GM19467 (cell line): ENCODE data around the gene STXBP1.
"Not testable (repeated sequence)": the region's sequence is repeated elsewhere in the genome, so short reads cannot be mapped to it uniquely, and the experiment has no call there.

Experiments
- ATAC-seq: cut with Tn5 transposase; IDR thresholded peaks from one replicate; pipeline ENCODE4 v1.9.1; 2021; ENCODE audit warnings: mild to moderate bottlenecking, moderate library complexity; ENCODE audit not compliant: unreplicated experiment

STXBP1 gene

GRCh38 chr9:127613583-127613954 is 1.5 kb downstream of the STXBP1 start:
- no peak for ATAC-seq

- ATAC-seq, result no peak
These were observed 2.9 kb downstream of the STXBP1 start for GRCh38 chr9:127614961-127615360.

GRCh38 chr9:127621339-127621970 is 9.4 kb downstream of the STXBP1 start:
- ATAC-seq, result not testable (repeated sequence)

- ATAC-seq, result no peak
These were observed 14.8 kb downstream of the STXBP1 start for GRCh38 chr9:127626752-127627493.

GRCh38 chr9:127627494-127627855 is 15.4 kb downstream of the STXBP1 start:
- ATAC-seq, result no peak

- no peak for ATAC-seq
These were observed 16.8 kb downstream of the STXBP1 start for GRCh38 chr9:127628758-127629467.

- no peak for ATAC-seq
These were observed 17.5 kb downstream of the STXBP1 start for GRCh38 chr9:127629468-127630081.

GRCh38 chr9:127633216-127633862 is 21.3 kb downstream of the STXBP1 start:
- no peak for ATAC-seq

- no peak for ATAC-seq
These were observed 21.9 kb downstream of the STXBP1 start for GRCh38 chr9:127634021-127634420.

GRCh38 chr9:127634698-127635097 is 22.6 kb downstream of the STXBP1 start:
- ATAC-seq, result no peak

- ATAC-seq, result no peak
These were observed 23.2 kb downstream of the STXBP1 start for GRCh38 chr9:127635201-127635735.

- ATAC-seq, result no peak
These were observed 25.3 kb downstream of the STXBP1 start for GRCh38 chr9:127637322-127637847.

- ATAC-seq, result no peak
These were observed 28.9 kb downstream of the STXBP1 start for GRCh38 chr9:127640908-127641545.

GRCh38 chr9:127642082-127642740 is 30.1 kb downstream of the STXBP1 start:
- ATAC-seq, result no peak

GRCh38 chr9:127644146-127644827 is 32.2 kb downstream of the STXBP1 start:
- no peak for ATAC-seq

GRCh38 chr9:127644943-127645342 is 32.9 kb downstream of the STXBP1 start:
- ATAC-seq, result no peak

- no peak for ATAC-seq
These were observed 35.4 kb downstream of the STXBP1 start for GRCh38 chr9:127647451-127647850.

GRCh38 chr9:127650518-127650917 is 38.4 kb downstream of the STXBP1 start:
- ATAC-seq, result no peak
